Fibroblast of mammary gland (primary cell): ENCODE data around the gene RBP3.

Experiments
- DNase-seq: peaks from one replicate; pipeline ENCODE4 v3.0.0-alpha.2; 2010; ENCODE audit warnings: low read depth
- H3K4me3 ChIP-seq: 2 replicates; pipeline ENCODE4 v1.5.1; 2011; ENCODE audit warnings: low read depth, mild to moderate bottlenecking, low read length, moderate library complexity; ENCODE audit not compliant: control insufficient read depth
- CTCF ChIP-seq: conservative IDR thresholded peaks from 2 replicates; pipeline ENCODE4 v1.5.1; 2011; ENCODE audit warnings: low read depth, low read length, inconsistent platforms; ENCODE audit not compliant: control insufficient read depth, insufficient read depth

The RBP3 gene

DNA sequence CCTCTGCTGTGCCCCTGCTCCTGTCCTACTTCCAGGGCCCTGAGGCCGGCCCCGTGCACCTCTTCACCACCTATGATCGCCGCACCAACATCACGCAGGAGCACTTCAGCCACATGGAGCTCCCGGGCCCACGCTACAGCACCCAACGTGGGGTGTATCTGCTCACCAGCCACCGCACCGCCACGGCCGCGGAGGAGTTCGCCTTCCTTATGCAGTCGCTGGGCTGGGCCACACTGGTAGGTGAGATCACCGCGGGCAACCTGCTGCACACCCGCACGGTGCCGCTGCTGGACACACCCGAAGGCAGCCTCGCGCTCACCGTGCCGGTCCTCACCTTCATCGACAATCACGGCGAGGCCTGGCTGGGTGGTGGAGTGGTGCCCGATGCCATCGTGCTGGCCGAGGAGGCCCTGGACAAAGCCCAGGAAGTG is 1.8 kb downstream of the RBP3 start:
- TF ChIP-seq CTCF = no peak
- DNase-seq = no peak
- no peak overlapping the region for H3K4me3 ChIP-seq

DNA sequence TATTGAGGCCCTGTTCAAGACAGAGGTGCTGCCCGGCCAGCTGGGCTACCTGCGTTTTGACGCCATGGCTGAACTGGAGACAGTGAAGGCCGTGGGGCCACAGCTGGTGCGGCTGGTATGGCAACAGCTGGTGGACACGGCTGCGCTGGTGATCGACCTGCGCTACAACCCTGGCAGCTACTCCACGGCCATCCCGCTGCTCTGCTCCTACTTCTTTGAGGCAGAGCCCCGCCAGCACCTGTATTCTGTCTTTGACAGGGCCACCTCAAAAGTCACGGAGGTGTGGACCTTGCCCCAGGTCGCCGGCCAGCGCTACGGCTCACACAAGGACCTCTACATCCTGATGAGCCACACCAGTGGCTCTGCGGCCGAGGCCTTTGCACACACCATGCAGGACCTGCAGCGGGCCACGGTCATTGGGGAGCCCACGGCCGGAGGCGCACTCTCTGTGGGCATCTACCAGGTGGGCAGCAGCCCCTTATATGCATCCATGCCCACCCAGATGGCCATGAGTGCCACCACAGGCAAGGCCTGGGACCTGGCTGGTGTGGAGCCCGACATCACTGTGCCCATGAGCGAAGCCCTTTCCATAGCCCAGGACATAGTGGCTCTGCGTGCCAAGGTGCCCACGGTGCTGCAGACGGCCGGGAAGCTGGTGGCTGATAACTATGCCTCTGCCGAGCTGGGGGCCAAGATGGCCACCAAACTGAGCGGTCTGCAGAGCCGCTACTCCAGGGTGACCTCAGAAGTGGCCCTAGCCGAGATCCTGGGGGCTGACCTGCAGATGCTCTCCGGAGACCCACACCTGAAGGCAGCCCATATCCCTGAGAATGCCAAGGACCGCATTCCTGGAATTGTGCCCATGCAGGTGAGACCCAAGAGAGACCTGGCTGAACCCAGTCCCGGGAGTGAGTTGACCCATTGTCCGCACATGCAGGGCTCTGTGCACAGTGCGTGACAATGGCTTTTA is 2.8 kb downstream of the RBP3 start:
- no peak overlapping the region for H3K4me3 ChIP-seq
- TF ChIP-seq CTCF = no peak
- DNase-seq = no peak

DNA sequence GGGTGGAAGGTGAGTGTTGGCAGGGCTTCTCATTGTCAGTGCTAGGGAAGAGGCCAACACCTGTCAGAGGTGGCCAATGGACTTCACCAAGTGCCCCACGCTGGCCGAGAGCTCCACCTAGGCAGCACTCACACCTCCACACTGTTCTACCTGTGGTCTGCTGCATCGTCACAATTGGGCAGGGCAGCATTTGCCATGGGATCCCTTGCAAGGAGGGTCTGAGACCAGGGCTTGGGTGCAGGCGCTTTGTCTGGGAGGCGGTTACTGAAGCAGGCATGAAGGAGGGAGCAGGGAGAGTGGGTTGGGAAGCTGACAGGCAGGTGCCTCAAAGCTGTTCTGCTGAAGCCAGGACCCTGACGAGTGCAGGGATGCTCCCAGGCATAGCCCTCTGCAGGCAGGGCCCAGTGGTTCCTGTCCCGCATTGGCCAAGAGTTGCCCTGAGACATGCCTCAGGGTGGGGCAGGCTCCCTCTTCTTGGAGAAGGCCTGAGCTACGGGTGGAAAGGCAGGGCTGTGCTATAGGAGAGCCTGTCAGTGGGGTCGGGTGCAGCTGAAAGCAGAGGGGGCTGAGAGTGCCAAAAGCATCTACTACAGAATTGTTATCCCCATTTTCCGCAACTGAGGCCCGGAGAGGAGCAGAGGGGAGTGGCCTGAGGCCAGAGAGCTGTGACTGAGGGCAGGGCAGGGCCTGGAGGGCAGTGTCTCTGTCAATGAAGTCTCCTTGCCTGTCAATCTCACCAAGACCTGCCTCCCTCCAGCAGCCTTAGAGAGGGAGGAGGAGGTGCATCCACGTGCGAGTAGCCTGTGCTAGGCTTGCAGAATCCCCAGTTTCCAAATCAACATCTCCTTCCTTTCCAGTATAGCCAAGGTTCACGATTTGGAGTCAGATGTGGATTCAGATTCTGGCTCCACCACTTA is 4.0 kb downstream of the RBP3 start:
- no peak for TF ChIP-seq CTCF
- no peak overlapping the region for H3K4me3 ChIP-seq
- no peak for DNase-seq

- H3K4me3 ChIP-seq = no peak overlapping the region
- TF ChIP-seq CTCF = no peak
- DNase-seq = no peak
Observed at GRCh38 chr10:47353351-47353750, 5.2 kb downstream of the RBP3 start.

- DNase-seq = peak; percentile 6
- TF ChIP-seq CTCF = peak; percentile 13
- H3K4me3 ChIP-seq = no peak overlapping the region
Observed at GRCh38 chr10:47354165-47354564, 6.0 kb downstream of the RBP3 start.

- H3K4me3 ChIP-seq = no peak overlapping the region
- TF ChIP-seq CTCF = no peak
- no peak for DNase-seq
Observed at GRCh38 chr10:47354900-47355299, 6.7 kb downstream of the RBP3 start.
